Measurements from ENCODE around the gene TMSB4X. TPM values are rescaled to one million over a fixed set of nuclear protein-coding genes. Genes with fewer than 3 reads are reported as not detected.

The TMSB4X gene
- total and polyA plus RNA-seq, 2 of the 4 experiments (the other 2 are of a cell fraction), result 4,648 to 11,116 TPM

DNA sequence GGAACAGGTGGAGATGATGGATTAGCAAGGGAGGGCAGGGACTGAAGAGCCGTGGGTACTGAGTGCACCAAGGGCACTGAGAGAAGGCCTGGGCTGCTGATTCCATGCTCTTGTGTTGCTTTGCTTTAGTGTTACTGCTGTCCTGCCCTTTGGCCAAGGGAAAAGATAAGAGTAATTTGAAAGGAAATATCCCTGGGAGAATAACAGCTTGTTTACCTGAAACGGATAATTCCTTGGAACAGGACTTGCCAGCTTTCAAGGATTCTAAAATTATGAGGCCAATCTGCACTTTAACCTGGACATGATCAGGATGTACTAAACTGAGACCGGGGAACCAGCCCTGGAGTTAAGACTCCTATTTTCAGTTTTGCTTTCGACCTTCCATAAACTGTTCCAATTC lies 49.1 kb downstream of the TMSB4X start:
- Histone ChIP-seq H4K91ac (ENCODE audit: insufficient read depth, low read depth, low read length) (peak overlapping the region; percentile 54; the same call in 1 of the 2 replicates), H3K56ac (ENCODE audit: extremely low read depth, insufficient read depth, low read length) (no peak overlapping the region), H3K4me3 (ENCODE audit: insufficient read depth, low read depth, low read length) (no peak overlapping the region), H3K27me3 (ENCODE audit: control insufficient read depth, insufficient read depth, low read length) (no peaks in the 10 kb centered on the region), H2AFZ (replicated peaks; ENCODE audit: low read length, poor library complexity) (no peak overlapping the region), H2AK5ac (ENCODE audit: low read depth, low read length) (peak overlapping the region; percentile 36), H3K79me1 (ENCODE audit: low read depth in 1 of 2, low read length in 2 of 2) (no peaks in the 10 kb centered on the region), H4K8ac (ENCODE audit: low read depth in 2 of 2, low read length in 2 of 2) (no peak overlapping the region), H3K4ac (ENCODE audit: low read depth, low read length) (peak overlapping the region; percentile 26; the same call in 1 of the 2 replicates), H3K9me3 (ENCODE audit: control insufficient read depth, insufficient read depth, low read length) (no peaks in the 10 kb centered on the region), H2BK5ac (ENCODE audit: low read depth, low read length, poor library complexity, severe bottlenecking) (no peak overlapping the region), H3K9ac (ENCODE audit: low read depth, low read length) (no peak overlapping the region), H3K9me1 (ENCODE audit: insufficient read depth, low read length) (no peaks in the 10 kb centered on the region), H2BK20ac (ENCODE audit: low read depth, low read length) (peak overlapping the region; percentile 87), H3K14ac (replicated peaks; ENCODE audit: low read depth, low read length) (no peak overlapping the region), H4K20me1 (ENCODE audit: insufficient read depth, low read length) (no peaks in the 10 kb centered on the region), H3K18ac (ENCODE audit: low read depth, low read length) (peak overlapping the region; percentile 80; the same call in 1 of the 2 replicates), H2AK9ac (replicated peaks; ENCODE audit: low read depth, low read length, poor library complexity) (no peak overlapping the region), H3K4me1 (ENCODE audit: control insufficient read depth, insufficient read depth, low read length) (peaks cover 17% of the 10 kb centered on the region), H3K23ac (ENCODE audit: low read depth, low read length) (no peak overlapping the region), H3K36me3 (ENCODE audit: control insufficient read depth, insufficient read depth, low read length) (no peaks in the 10 kb centered on the region), H3K27ac (ENCODE audit: insufficient read depth, low read length) (no peak overlapping the region), H2BK15ac (ENCODE audit: low read depth, low read length) (no peak overlapping the region), H4K5ac (ENCODE audit: low read depth, low read length) (0 out of 2 replicates have a peak overlapping the region, but pooled peaks have one; percentile 42), H2BK120ac (ENCODE audit: low read depth, low read length) (peak overlapping the region; percentile 24), H3K4me2 (ENCODE audit: low read depth, low read length) (no peak overlapping the region)
- dilution Hi-C loops (cut with HindIII; ENCODE audit: low sequenced_read_pairs, unreplicated experiment) (no loop called here), in situ Hi-C loops (cut with MboI; ENCODE audit: low sequenced_read_pairs) (no loop called here), intact Hi-C loops (cut with micrococcal nuclease) (no loop called here)
- CTCF ChIA-PET, result no interaction called here
- no peak for TF ChIP-seq SMC3 (IDR thresholded peaks at IDR 0.05; ENCODE audit: low read depth, low read length)
- no peak for TF ChIP-seq CEBPB (IDR thresholded peaks at IDR 0.05; ENCODE audit: low read depth, low read length)
- TF ChIP-seq RFX5 (IDR thresholded peaks at IDR 0.05; ENCODE audit: low read depth, low read length), result no peak
- no peak for TF ChIP-seq MXI1 (IDR thresholded peaks at IDR 0.05; ENCODE audit: borderline replicate concordance, low read depth, low read length)
- no peak for TF ChIP-seq FOS (IDR thresholded peaks at IDR 0.05; ENCODE audit: low read depth, low read length)
- no peak for TF ChIP-seq BHLHE40 (IDR thresholded peaks at IDR 0.05; ENCODE audit: low read depth, low read length)
- no peak for TF ChIP-seq RAD21 (IDR thresholded peaks at IDR 0.05; ENCODE audit: low read length)
- TF ChIP-seq, protein P1, sequence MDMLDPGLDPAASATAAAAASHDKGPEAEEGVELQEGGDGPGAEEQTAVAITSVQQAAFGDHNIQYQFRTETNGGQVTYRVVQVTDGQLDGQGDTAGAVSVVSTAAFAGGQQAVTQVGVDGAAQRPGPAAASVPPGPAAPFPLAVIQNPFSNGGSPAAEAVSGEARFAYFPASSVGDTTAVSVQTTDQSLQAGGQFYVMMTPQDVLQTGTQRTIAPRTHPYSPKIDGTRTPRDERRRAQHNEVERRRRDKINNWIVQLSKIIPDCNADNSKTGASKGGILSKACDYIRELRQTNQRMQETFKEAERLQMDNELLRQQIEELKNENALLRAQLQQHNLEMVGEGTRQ (IDR thresholded peaks at IDR 0.05; ENCODE audit: low read depth, low read length), result no peak
- TF ChIP-seq MAFK (IDR thresholded peaks at IDR 0.05; ENCODE audit: low read depth, low read length), result no peak
- TF ChIP-seq CHD1 (IDR thresholded peaks at IDR 0.05; ENCODE audit: low read depth, low read length), result no peak
- no peak for TF ChIP-seq RCOR1 (IDR thresholded peaks at IDR 0.05; ENCODE audit: insufficient replicate concordance, low read length)
- TF ChIP-seq, protein P2, sequence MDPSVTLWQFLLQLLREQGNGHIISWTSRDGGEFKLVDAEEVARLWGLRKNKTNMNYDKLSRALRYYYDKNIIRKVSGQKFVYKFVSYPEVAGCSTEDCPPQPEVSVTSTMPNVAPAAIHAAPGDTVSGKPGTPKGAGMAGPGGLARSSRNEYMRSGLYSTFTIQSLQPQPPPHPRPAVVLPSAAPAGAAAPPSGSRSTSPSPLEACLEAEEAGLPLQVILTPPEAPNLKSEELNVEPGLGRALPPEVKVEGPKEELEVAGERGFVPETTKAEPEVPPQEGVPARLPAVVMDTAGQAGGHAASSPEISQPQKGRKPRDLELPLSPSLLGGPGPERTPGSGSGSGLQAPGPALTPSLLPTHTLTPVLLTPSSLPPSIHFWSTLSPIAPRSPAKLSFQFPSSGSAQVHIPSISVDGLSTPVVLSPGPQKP (IDR thresholded peaks at IDR 0.05; ENCODE audit: borderline replicate concordance, low read depth, low read length), result no peak
- TF ChIP-seq NFE2L2 (IDR thresholded peaks at IDR 0.05; ENCODE audit: low read depth, low read length), result no peak
- TF ChIP-seq MAZ (IDR thresholded peaks at IDR 0.05; ENCODE audit: borderline replicate concordance, low read depth, low read length), result no peak
- TF ChIP-seq, protein P3, sequence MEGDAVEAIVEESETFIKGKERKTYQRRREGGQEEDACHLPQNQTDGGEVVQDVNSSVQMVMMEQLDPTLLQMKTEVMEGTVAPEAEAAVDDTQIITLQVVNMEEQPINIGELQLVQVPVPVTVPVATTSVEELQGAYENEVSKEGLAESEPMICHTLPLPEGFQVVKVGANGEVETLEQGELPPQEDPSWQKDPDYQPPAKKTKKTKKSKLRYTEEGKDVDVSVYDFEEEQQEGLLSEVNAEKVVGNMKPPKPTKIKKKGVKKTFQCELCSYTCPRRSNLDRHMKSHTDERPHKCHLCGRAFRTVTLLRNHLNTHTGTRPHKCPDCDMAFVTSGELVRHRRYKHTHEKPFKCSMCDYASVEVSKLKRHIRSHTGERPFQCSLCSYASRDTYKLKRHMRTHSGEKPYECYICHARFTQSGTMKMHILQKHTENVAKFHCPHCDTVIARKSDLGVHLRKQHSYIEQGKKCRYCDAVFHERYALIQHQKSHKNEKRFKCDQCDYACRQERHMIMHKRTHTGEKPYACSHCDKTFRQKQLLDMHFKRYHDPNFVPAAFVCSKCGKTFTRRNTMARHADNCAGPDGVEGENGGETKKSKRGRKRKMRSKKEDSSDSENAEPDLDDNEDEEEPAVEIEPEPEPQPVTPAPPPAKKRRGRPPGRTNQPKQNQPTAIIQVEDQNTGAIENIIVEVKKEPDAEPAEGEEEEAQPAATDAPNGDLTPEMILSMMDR (conservative IDR thresholded peaks at IDR 0.05; ENCODE audit: low read depth, low read length), result no peak
- TF ChIP-seq POLR2A (IDR thresholded peaks at IDR 0.05; ENCODE audit: low read depth, low read length), result no peak
- WGBS, 2 experiments (ENCODE audit: extremely low coverage in 2 of 2, insufficient read length in 1 of 2), result 69% methylated on average over 3 of the region's 4 CpGs; no CpG with 5 or more reads in 1 of the 2 experiments
- DNase-seq (no peak), ATAC-seq (ENCODE audit: low read depth) (no peak)
- POLR2A ChIA-PET (ENCODE audit: unreplicated experiment), result no interaction called here
- BruUV-seq (replicated peaks), result no TSS peak
